Measurements from ENCODE around the gene ZNF644.
"Not testable (repeated sequence)": the region's sequence is repeated elsewhere in the genome, so short reads cannot be mapped to it uniquely, and the experiment has no call there.

DNA sequence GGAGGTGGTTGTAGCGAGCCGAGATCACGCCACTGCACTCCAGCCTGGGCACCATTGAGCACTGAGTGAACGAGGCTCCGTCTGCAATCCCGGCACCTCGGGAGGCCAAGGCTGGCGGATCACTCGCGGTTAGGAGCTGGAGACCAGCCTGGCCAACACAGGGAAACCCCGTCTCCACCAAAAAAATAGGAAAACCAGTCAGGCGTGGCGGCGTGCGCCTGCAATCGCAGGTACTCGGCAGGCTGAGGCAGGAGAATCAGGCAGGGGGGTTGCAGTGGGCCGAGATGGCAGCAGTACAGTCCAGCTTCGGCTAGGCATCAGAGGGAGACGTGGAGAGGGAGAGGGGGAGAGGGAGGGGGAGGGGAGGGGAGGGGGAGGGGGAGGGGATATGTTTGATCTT is 129.6 kb downstream of the ZNF644 start:
- TF ChIP-seq, protein P1, sequence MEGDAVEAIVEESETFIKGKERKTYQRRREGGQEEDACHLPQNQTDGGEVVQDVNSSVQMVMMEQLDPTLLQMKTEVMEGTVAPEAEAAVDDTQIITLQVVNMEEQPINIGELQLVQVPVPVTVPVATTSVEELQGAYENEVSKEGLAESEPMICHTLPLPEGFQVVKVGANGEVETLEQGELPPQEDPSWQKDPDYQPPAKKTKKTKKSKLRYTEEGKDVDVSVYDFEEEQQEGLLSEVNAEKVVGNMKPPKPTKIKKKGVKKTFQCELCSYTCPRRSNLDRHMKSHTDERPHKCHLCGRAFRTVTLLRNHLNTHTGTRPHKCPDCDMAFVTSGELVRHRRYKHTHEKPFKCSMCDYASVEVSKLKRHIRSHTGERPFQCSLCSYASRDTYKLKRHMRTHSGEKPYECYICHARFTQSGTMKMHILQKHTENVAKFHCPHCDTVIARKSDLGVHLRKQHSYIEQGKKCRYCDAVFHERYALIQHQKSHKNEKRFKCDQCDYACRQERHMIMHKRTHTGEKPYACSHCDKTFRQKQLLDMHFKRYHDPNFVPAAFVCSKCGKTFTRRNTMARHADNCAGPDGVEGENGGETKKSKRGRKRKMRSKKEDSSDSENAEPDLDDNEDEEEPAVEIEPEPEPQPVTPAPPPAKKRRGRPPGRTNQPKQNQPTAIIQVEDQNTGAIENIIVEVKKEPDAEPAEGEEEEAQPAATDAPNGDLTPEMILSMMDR (IDR thresholded peaks at IDR 0.05; ENCODE audit: insufficient read depth, low read depth, low read length) = not testable (repeated sequence)
- not testable (repeated sequence) for TF ChIP-seq EZH2 (IDR thresholded peaks at IDR 0.05; ENCODE audit: insufficient read depth, low read length)
